Pancreas (tissue), 10 donors: ENCODE data around the gene ZCCHC14. TPM values are rescaled to one million over a fixed set of nuclear protein-coding genes. Genes with fewer than 3 reads are reported as not detected.

Experiments used
- ATAC-seq, 4 donors: fragments of 200-7000 bp; cut with Tn5 transposase; one replicate each; pipeline versions ENCODE4 v1.8.0 to v1.9.1; 2020; ENCODE audit warnings: mild to moderate bottlenecking in 4 of 4, moderate library complexity in 4 of 4
- DNase-seq, 6 donors: peaks; one replicate each; pipeline ENCODE4 v3.0.0-alpha.2; 2020
- FAIRE-seq: peaks from 2 replicates; lab custom pipeline; 2012; peaks lifted over from hg19 to GRCh38; lab: Jason Lieb, UNC
- H3K27ac ChIP-seq, 4 donors: fragments of 200-600 bp; sonication (generic); 1 replicate in 3 of 4; 2 replicates in 1 of 4; pipeline versions ENCODE4 v1.5.0 to v1.8.0; 2020
- H3K27me3 ChIP-seq, 4 donors: fragments of 200-600 bp; one replicate each; pipeline ENCODE4 v1.8.0; 2021
- H3K36me3 ChIP-seq, 3 donors: fragments of 200-600 bp; sonication (generic) in 1 of 3; one replicate each; pipeline versions ENCODE4 v1.5.0 to v1.8.0; 2020 to 2021
- H3K4me1 ChIP-seq, 3 donors: fragments of 200-600 bp; one replicate each; pipeline ENCODE4 v1.8.0; 2021
- H3K4me3 ChIP-seq, 4 donors: fragments of 200-600 bp; sonication (generic) in 2 of 4; one replicate each; pipeline versions ENCODE4 v1.5.0 to v1.8.0; 2020 to 2021
- H3K9me3 ChIP-seq, 4 donors: fragments of 200-600 bp; one replicate each; pipeline ENCODE4 v1.8.0; 2021
- CTCF ChIP-seq, 4 donors: fragments of 200-600 bp; sonication (generic) in 3 of 4; IDR thresholded peaks; one replicate each; pipeline versions ENCODE4 v1.5.0 to v1.8.0; 2021; ENCODE audit warnings: antibody characterized with exemption in 4 of 4
- WGBS, 2 donors: extraction: QIAGEN DNeasy Blood & Tissue Kit; methylation state at CpG; one replicate each; pipeline ENCODE4 v1.1.7; 2013; 5-methylcytosine and 5-hydroxymethylcytosine counted together
- intact Hi-C, 3 donors: fragments of 100-400 bp; cut with DNase I; formaldehyde crosslinking; loops; one replicate each; pipeline versions ENCODE4 v1.11.1 to v1.14.2; 2022
- polyA plus RNA-seq, 2 donors: library from polyadenylated mRNA; stranded (reverse); fragments of 200-250 nt; gene quantifications; one replicate each; pipeline ENCODE4 v1.2.3, GENCODE V29; 2013
- total RNA-seq, 6 donors: library from RNA; stranded (reverse); fragmentation: NEBNext Ultra II Directional in 4 of 6; extraction: Animal tissue kit (Norgen Biotek cat#: 25700) in 4 of 6; gene quantifications; one replicate each; pipeline versions ENCODE4 v1.2.1 to v1.2.4, GENCODE V29; 2021 to 2023
- donor health status: healthy with polysubstance abuse.
- donor health status: DM: no; HTN: no; CAD: no; lungs with moderate emphysema.
- donor health status: DM: no; HTN: no; CAD: no.
- donor health status: control.
- donor health status: control.
- donor health status: Bipolar disorder and iron deficiency.
- donor health status: DM: yes; HTN: yes; CAD: no.
- donor health status: DM: no; HTN: no; CAD: no.
- donor health status: DM: no; HTN: no; CAD: no.
- donor health status: DM: yes; HTN: yes; CAD: no.

The ZCCHC14 gene
- total and polyA plus RNA-seq, 8 donors = 10.7 to 20.0 (median 12.8) TPM

GRCh38 chr16:87412996-87413421 lies 79.8 kb downstream of the ZCCHC14 start:
- no peak for FAIRE-seq
- Histone ChIP-seq H3K4me3 (no peak overlapping the region), H3K9me3 (no peaks in the 10 kb centered on the region), H3K4me1 (no peaks in the 10 kb centered on the region), H3K27ac (no peak overlapping the region), H3K27me3 (no peaks in the 10 kb centered on the region), H3K36me3 (peaks cover 0 to 51% (median 11%) of the 10 kb centered on the region in 3 donors)
- no peak for TF ChIP-seq CTCF (IDR thresholded peaks at IDR 0.05)
- intact Hi-C loops = loop anchor here in 1 of 3 donors (10.0 kb wide), 1 partner anchor 222 kb away; no protein-coding TSS in a partner anchor
- ATAC-seq = no peak
- DNase-seq = no peak
- 92 to 94% methylated on average over 21 to 27 of the region's 27 CpGs for WGBS, 2 donors

GRCh38 chr16:87412371-87412995 lies 80.3 kb downstream of the ZCCHC14 start:
- Histone ChIP-seq H3K36me3 (peaks cover 0 to 55% (median 8%) of the 10 kb centered on the region in 3 donors), H3K9me3 (no peaks in the 10 kb centered on the region), H3K4me3 (no peak overlapping the region), H3K27me3 (no peaks in the 10 kb centered on the region), H3K27ac (no peak overlapping the region), H3K4me1 (no peaks in the 10 kb centered on the region)
- TF ChIP-seq CTCF (IDR thresholded peaks at IDR 0.05) = no peak
- DNase-seq (no peak), ATAC-seq (peak in 1 of 4 donors; percentile 43), FAIRE-seq (no peak)
- intact Hi-C loops = loop anchor here in 1 of 3 donors (10.0 kb wide), 1 partner anchor 222 kb away; no protein-coding TSS in a partner anchor
- 88 to 94% methylated on average over 31 of the region's 31 CpGs for WGBS, 2 donors

GRCh38 chr16:87411375-87412271 lies 81.2 kb downstream of the ZCCHC14 start:
- no peak for TF ChIP-seq CTCF (IDR thresholded peaks at IDR 0.05)
- no peaks in the 10 kb centered on the region for H3K4me1 ChIP-seq
- H3K9me3 ChIP-seq = no peaks in the 10 kb centered on the region
- no peak overlapping the region for H3K4me3 ChIP-seq
- H3K27ac ChIP-seq = no peak overlapping the region
- no peak for DNase-seq
- H3K36me3 ChIP-seq = peaks cover 0 to 48% (median 7%) of the 10 kb centered on the region in 3 donors
- intact Hi-C loops = loop anchor here in 1 of 3 donors (10.0 kb wide), 1 partner anchor 223 kb away; no protein-coding TSS in a partner anchor
- peak in 2 of 4 donors; percentile 61 for ATAC-seq
- 92 to 96% methylated on average over 49 of the region's 49 CpGs for WGBS, 2 donors
- no peaks in the 10 kb centered on the region for H3K27me3 ChIP-seq
- FAIRE-seq = no peak

GRCh38 chr16:87410968-87411367 lies 81.9 kb downstream of the ZCCHC14 start:
- H3K36me3 ChIP-seq = peaks cover 0 to 48% (median 7%) of the 10 kb centered on the region in 3 donors
- intact Hi-C loops = loop anchor here in 1 of 3 donors (10.0 kb wide), 1 partner anchor 224 kb away; no protein-coding TSS in a partner anchor
- no peaks in the 10 kb centered on the region for H3K9me3 ChIP-seq
- no peak overlapping the region for H3K4me3 ChIP-seq
- no peak for DNase-seq
- no peak for FAIRE-seq
- H3K4me1 ChIP-seq = no peaks in the 10 kb centered on the region
- no peak for ATAC-seq
- H3K27ac ChIP-seq = no peak overlapping the region
- H3K27me3 ChIP-seq = no peaks in the 10 kb centered on the region
- TF ChIP-seq CTCF (IDR thresholded peaks at IDR 0.05) = no peak
- WGBS, 2 donors = 90 to 92% methylated on average over 14 of the region's 14 CpGs
